Measurements from ENCODE around the gene USF2.
"Not testable (repeated sequence)": the region's sequence is repeated elsewhere in the genome, so short reads cannot be mapped to it uniquely, and the experiment has no call there.

The USF2 gene

DNA sequence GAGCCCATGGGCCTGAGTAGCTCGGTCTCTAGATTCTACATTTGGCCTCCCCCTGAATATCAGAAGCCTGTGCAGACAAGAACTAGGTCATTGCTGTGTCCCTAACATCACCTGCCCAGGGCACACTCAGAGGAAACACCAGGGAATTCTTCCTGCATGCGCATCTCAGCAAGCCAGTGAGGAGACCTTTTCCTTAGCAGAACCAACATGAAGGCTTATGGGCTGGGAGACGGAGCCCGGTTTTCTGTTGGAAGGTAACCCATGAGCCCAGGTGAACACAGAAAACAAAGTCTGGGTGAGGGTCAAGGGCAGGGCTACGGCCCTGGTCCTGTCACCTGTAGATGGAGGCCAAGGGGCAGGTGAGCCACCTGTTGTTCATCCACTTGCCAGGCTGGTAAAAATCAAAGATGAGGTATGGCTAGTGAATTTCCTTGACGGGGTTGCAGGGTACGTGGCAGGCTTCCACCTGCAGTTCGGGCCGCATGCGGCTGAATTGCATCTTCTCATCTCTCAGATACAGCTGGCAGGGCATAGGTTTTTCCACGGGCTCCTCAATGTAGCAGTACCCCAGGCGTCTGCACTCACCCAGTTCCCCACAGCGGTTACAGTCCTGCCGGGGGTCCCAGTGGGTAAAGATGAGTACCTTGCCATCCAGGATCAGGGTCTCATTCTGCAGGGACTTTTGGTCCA lies 36.7 kb upstream of the USF2 start:
- TF ChIP-seq, protein P1, sequence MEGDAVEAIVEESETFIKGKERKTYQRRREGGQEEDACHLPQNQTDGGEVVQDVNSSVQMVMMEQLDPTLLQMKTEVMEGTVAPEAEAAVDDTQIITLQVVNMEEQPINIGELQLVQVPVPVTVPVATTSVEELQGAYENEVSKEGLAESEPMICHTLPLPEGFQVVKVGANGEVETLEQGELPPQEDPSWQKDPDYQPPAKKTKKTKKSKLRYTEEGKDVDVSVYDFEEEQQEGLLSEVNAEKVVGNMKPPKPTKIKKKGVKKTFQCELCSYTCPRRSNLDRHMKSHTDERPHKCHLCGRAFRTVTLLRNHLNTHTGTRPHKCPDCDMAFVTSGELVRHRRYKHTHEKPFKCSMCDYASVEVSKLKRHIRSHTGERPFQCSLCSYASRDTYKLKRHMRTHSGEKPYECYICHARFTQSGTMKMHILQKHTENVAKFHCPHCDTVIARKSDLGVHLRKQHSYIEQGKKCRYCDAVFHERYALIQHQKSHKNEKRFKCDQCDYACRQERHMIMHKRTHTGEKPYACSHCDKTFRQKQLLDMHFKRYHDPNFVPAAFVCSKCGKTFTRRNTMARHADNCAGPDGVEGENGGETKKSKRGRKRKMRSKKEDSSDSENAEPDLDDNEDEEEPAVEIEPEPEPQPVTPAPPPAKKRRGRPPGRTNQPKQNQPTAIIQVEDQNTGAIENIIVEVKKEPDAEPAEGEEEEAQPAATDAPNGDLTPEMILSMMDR (IDR thresholded peaks at IDR 0.05; ENCODE audit: low read length, missing control alignments) = no peak
- H3K4me3 ChIP-seq (replicated peaks; ENCODE audit: low read depth, low read length) = no peak overlapping the region
- no peak for DNase-seq (ENCODE audit: low read depth)

DNA sequence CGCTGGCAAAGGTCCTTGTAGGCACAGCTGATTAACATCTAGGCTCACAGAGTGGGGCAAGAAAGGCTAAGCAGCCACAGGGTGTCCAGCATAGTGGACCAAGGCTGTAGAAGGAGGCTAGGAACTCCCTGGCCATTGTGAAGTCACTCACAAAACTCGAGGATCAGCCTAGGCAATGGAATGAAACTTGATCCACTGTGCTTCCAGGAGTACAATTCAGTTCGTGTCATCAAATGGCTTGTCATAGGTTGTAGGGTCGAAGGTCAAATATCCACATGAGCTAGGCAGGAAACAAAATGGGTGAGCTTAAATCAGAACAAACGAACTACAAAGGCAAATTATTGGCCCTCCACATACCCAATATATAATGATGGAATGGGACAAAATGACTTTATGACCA lies 35.9 kb upstream of the USF2 start:
- TF ChIP-seq, protein P1 (IDR thresholded peaks at IDR 0.05; ENCODE audit: low read length, missing control alignments) = no peak
- no peak overlapping the region for H3K4me3 ChIP-seq (replicated peaks; ENCODE audit: low read depth, low read length)
- DNase-seq (ENCODE audit: low read depth) = no peak

DNA sequence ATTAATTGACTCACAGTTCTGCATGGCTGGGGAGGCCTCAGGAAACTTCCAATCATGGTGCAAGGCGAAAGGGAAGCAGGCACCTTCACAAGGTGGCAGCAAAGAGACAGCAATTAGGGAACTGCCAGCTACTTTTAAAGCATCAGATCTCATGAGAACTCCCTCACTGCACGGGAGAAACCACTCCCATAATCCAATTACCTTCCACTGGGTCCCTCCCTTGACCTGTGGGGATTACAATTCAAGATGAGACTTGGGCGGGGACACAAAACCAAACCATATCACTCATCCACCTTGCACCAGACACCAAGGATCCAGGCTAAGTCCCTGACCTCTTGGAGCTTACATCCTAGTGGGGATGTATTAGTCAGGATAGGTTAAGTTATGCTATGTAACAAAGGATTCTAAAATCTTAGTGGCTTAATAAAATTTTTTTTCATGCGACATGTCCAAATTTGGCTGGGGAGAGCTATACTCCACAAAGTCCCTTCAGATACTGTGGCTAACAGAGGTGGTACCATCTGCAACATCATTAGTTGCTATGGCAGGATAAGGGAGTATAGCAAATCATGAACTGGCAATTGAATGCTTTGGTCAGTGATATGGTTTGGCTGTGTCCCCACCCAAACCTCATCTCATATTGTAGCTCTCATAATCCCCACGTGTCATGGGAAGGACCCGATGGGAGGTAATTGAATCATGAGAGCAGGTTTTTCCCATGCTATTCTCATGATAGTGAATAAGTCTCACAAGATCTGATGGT lies 31.9 kb upstream of the USF2 start:
- H3K4me3 ChIP-seq (replicated peaks; ENCODE audit: low read depth, low read length) = no peak overlapping the region
- TF ChIP-seq, protein P1 (IDR thresholded peaks at IDR 0.05; ENCODE audit: low read length, missing control alignments) = no peak
- no peak for DNase-seq (ENCODE audit: low read depth)

DNA sequence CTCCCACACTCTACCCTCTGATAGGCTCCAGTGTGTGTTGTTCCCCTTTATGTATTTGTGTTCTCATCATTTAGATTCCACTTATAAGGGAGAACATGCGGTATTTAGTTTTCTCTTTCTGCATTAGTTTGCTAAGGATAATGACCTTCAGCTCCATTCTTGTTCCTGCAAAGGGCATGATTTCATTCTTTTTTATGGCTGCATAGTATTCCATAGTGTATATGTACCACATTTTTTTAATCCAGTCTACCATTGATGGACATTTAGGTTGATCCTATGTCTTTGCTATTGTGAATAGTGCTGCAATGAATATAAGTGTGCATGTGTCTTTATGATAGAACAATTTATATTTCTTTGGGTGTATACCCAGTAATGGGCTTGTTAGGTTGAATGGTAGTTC lies 29.2 kb upstream of the USF2 start:
- DNase-seq (ENCODE audit: low read depth); H3K4me3 ChIP-seq (replicated peaks; ENCODE audit: low read depth, low read length): not testable (repeated sequence)

DNA sequence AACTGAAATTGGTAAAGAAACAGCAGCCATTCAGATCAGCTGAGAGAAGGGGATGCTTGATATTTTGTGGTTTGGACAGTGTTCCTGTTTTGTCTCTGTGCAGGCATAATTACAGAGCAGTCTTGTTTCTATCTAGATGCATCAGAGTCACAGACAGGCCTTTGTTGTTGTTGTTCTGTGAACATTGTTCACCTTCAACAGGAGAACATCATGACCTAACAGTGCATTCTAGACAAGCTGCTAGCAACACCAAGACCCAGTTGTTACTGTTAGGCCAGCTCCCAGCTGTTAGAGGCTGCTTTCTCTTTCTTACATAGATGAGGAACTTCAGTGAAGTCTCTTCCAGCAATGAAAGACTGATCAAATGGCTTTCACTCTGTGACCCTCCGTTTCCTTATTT lies 28.4 kb upstream of the USF2 start:
- DNase-seq (ENCODE audit: low read depth) = no peak
- H3K4me3 ChIP-seq (replicated peaks; ENCODE audit: low read depth, low read length) = no peak overlapping the region
- TF ChIP-seq, protein P1 (IDR thresholded peaks at IDR 0.05; ENCODE audit: low read length, missing control alignments) = no peak

DNA sequence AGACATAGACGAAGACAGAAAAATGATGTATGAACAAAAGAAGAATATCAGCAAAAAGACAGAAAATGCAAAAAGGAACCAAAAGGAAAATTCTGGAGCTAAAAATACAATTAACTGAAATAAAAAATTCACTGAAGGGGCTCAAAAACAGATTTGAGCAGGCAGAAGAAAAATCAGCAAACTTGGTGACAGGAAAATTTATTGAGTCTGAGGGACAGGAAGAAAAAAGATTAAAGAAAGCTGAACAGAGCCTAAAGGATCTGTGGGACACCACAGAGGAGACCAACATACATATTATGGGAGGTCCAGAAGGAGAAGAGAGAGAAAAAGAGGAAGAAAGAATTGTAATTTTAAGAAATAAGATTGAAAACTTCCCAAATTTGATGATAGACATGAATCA lies 27.3 kb upstream of the USF2 start:
- H3K4me3 ChIP-seq (replicated peaks; ENCODE audit: low read depth, low read length) = no peak overlapping the region
- TF ChIP-seq, protein P1 (IDR thresholded peaks at IDR 0.05; ENCODE audit: low read length, missing control alignments) = no peak
- DNase-seq (ENCODE audit: low read depth) = no peak

DNA sequence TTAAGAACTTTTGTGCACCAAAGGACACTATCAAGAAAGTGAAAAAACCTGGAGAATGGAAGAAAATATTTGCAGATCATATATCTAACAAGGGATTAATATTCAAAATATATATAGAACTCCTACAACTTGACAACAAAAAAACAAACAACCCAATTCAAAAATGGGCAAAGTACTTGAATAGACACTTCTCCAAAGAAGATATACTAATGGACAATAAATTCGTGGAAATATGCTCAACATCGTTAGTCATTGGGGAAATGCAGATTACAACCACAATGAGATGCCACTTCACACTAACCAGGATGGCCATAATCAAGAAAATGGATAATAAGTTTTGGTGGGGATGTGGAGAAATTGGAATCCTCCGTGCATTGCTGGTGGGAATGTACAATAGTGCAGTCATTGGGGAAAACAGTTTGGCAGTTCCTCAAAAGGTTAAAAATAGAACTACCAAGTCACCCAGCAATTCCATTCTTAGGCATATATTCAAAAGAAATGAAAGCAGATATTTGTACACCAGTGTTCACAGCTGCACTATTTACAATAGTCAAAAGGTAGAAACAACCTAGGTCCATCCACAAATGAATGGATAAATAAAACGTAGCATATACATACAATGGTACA lies 22.2 kb upstream of the USF2 start:
- no peak overlapping the region for H3K4me3 ChIP-seq (replicated peaks; ENCODE audit: low read depth, low read length)
- TF ChIP-seq, protein P1 (IDR thresholded peaks at IDR 0.05; ENCODE audit: low read length, missing control alignments) = no peak
- no peak for DNase-seq (ENCODE audit: low read depth)

Data from fibroblast of pulmonary artery (primary cell).